Mesothelial cell of epicardium (in vitro differentiated cells): Measurements from ENCODE around the gene CXCR1. TPM values are rescaled to one million over a fixed set of nuclear protein-coding genes. Genes with fewer than 3 reads are reported as not detected.

Experiments used
- DNase-seq, 2 experiments: peaks; one replicate each; pipeline ENCODE4 v3.0.0; 2021; ENCODE audit warnings: low spot score in 2 of 2; ENCODE audit not compliant: unreplicated experiment in 2 of 2
- H3K27ac Mint-ChIP-seq: 2 replicates; pipeline ENCODE4 v1.8.0; 2021; ENCODE audit warnings: mixed read lengths
- H3K27me3 Mint-ChIP-seq: 2 replicates; pipeline ENCODE4 v1.8.0; 2021; ENCODE audit warnings: low read depth, mixed read lengths
- H3K36me3 Mint-ChIP-seq: 2 replicates; pipeline ENCODE4 v1.8.0; 2021; ENCODE audit warnings: mixed read lengths
- H3K4me1 Mint-ChIP-seq: 2 replicates; pipeline ENCODE4 v1.8.0; 2021; ENCODE audit warnings: mixed read lengths
- H3K4me3 Mint-ChIP-seq: 2 replicates; pipeline ENCODE4 v1.8.0; 2021; ENCODE audit warnings: mild to moderate bottlenecking, moderate library complexity, mixed read lengths
- H3K9me3 Mint-ChIP-seq: 2 replicates; pipeline ENCODE4 v1.8.0; 2021; ENCODE audit warnings: mixed read lengths
- CTCF ChIP-seq: fragments of 200-600 bp; sonication (generic); IDR thresholded peaks from one replicate; pipeline ENCODE4 v1.5.0; 2021; ENCODE audit warnings: antibody characterized with exemption; ENCODE audit not compliant: unreplicated experiment
- total RNA-seq: library from RNA; stranded (reverse); gene quantifications from 3 replicates; pipeline ENCODE4 v1.2.1, GENCODE V29; 2021

The CXCR1 gene
- total RNA-seq, result not detected in 3 replicates

- H3K36me3 Mint-ChIP-seq, result no peaks in the 10 kb centered on the region
- H3K27me3 Mint-ChIP-seq, result peaks cover 57% of the 10 kb centered on the region
- DNase-seq, result no peak
- no peak for TF ChIP-seq CTCF
- H3K27ac Mint-ChIP-seq, result no peak within 1 kb of the TSS
- H3K9me3 Mint-ChIP-seq, result no peaks in the 10 kb centered on the region
- no peak within 1 kb of the TSS for H3K4me3 Mint-ChIP-seq
- H3K4me1 Mint-ChIP-seq, result no peaks in the 10 kb centered on the region
Measured at GRCh38 chr2:218166791-218167190, at the start of gene CXCR1. CXCR1 (minus strand) TSS chr2:218166962; CDS start chr2:218165211, 1,751 bp downstream.

- Mint-ChIP-seq H3K27ac (peak overlapping the region; percentile 94), H3K9me3 (no peaks in the 10 kb centered on the region), H3K36me3 (no peaks in the 10 kb centered on the region), H3K4me3 (peak overlapping the region; percentile 86), H3K27me3 (peaks cover 10% of the 10 kb centered on the region), H3K4me1 (peaks cover 36% of the 10 kb centered on the region)
- DNase-seq, result no peak
- TF ChIP-seq CTCF, result no peak
Measured at GRCh38 chr2:218216336-218216673, 49.5 kb upstream of the CXCR1 start.

- H3K4me3 Mint-ChIP-seq, result no peak overlapping the region
- no peak for DNase-seq
- peaks cover 21% of the 10 kb centered on the region for H3K27me3 Mint-ChIP-seq
- peaks cover 3% of the 10 kb centered on the region for H3K36me3 Mint-ChIP-seq
- peaks cover 14% of the 10 kb centered on the region for H3K4me1 Mint-ChIP-seq
- H3K9me3 Mint-ChIP-seq, result peaks cover 9% of the 10 kb centered on the region
- TF ChIP-seq CTCF, result no peak
- no peak overlapping the region for H3K27ac Mint-ChIP-seq
Measured at GRCh38 chr2:218214116-218214515, 47.4 kb upstream of the CXCR1 start.

GRCh38 chr2:218209078-218209477, 42.3 kb upstream of the CXCR1 start:
- TF ChIP-seq CTCF, result no peak
- peaks cover 9% of the 10 kb centered on the region for H3K9me3 Mint-ChIP-seq
- H3K27ac Mint-ChIP-seq, result no peak overlapping the region
- peaks cover 3% of the 10 kb centered on the region for H3K36me3 Mint-ChIP-seq
- H3K4me1 Mint-ChIP-seq, result no peaks in the 10 kb centered on the region
- H3K4me3 Mint-ChIP-seq, result no peak overlapping the region
- H3K27me3 Mint-ChIP-seq, result peaks cover 21% of the 10 kb centered on the region
- no peak for DNase-seq

GRCh38 chr2:218202266-218202665, 35.5 kb upstream of the CXCR1 start:
- DNase-seq, result no peak
- no peaks in the 10 kb centered on the region for H3K9me3 Mint-ChIP-seq
- no peak for TF ChIP-seq CTCF
- no peak overlapping the region for H3K27ac Mint-ChIP-seq
- no peaks in the 10 kb centered on the region for H3K36me3 Mint-ChIP-seq
- H3K4me3 Mint-ChIP-seq, result no peak overlapping the region
- no peaks in the 10 kb centered on the region for H3K4me1 Mint-ChIP-seq
- peaks cover 34% of the 10 kb centered on the region for H3K27me3 Mint-ChIP-seq

GRCh38 chr2:218196974-218197373, 30.2 kb upstream of the CXCR1 start:
- Mint-ChIP-seq H3K27ac (no peak overlapping the region), H3K36me3 (no peaks in the 10 kb centered on the region), H3K4me1 (no peaks in the 10 kb centered on the region), H3K9me3 (no peaks in the 10 kb centered on the region), H3K4me3 (no peak overlapping the region), H3K27me3 (peaks cover 36% of the 10 kb centered on the region)
- DNase-seq, result no peak
- no peak for TF ChIP-seq CTCF
